Testis (tissue), 3 donors: ENCODE data around the gene PAX3. TPM values are rescaled to one million over a fixed set of nuclear protein-coding genes. Genes with fewer than 3 reads are reported as not detected.

Experiments used
- DNase-seq: peaks from one replicate; pipeline ENCODE4 v3.0.0-alpha.2; 2019
- H3K27ac ChIP-seq, 2 donors: fragments of 200-600 bp; sonication (generic); one replicate each; pipeline ENCODE4 v1.5.1; 2019
- H3K27me3 ChIP-seq: fragments of 200-600 bp; sonication (generic); one replicate; pipeline ENCODE4 v1.5.1; 2019
- H3K36me3 ChIP-seq: fragments of 200-600 bp; sonication (generic); one replicate; pipeline ENCODE4 v1.5.1; 2017; ENCODE audit warnings: low read depth; ENCODE audit errors: missing control alignments
- H3K4me1 ChIP-seq: fragments of 200-600 bp; sonication (generic); one replicate; pipeline ENCODE4 v1.5.1; 2019
- H3K4me3 ChIP-seq, 2 donors: fragments of 200-600 bp; sonication (generic); one replicate each; pipeline ENCODE4 v1.5.1; 2017 to 2019
- H3K9me3 ChIP-seq: fragments of 200-600 bp; sonication (generic); one replicate; pipeline ENCODE4 v1.5.1; 2017
- POLR2A ChIP-seq: fragments of 450-650 bp; IDR thresholded peaks from one replicate; pipeline ENCODE4 v1.6.1; 2017; ENCODE audit warnings: antibody characterized with exemption, mild to moderate bottlenecking, moderate library complexity
- WGBS, 2 donors: methylation state at CpG; one replicate each; pipeline ENCODE4 v1.1.5; 2018; 5-methylcytosine and 5-hydroxymethylcytosine counted together
- intact Hi-C: fragments of 100-400 bp; cut with DNase I; formaldehyde crosslinking; loops from one replicate; pipeline ENCODE4 v1.15.1; 2023; ENCODE audit warnings: low total_unique reads
- polyA plus RNA-seq: library from polyadenylated mRNA; stranded (reverse); fragments of 350-450 nt; fragmentation: Illumina TruSeq; extraction: RNeasy Lipid Tissue Mini Kit (QIAGEN cat#74804); gene quantifications from one replicate; pipeline ENCODE4 v1.2.3, GENCODE V29; 2014; ENCODE audit warnings: low read depth, low replicate concordance; ENCODE audit not compliant: insufficient read depth
- total RNA-seq, 2 donors: library from RNA; depleted of rRNA; stranded (reverse); fragments of >200 nt; gene quantifications; one replicate each; pipeline ENCODE4 v1.2.3, GENCODE V29; 2016
- TF ChIP-seq, protein P1 (sequence below), 3 experiments: fragments of 450-650 bp in 2 of 3; fragments of 200-600 bp in 1 of 3; sonication (generic) in 1 of 3; IDR thresholded peaks; one replicate each; pipeline ENCODE4 v1.5.1; 2016 to 2019; ENCODE audit warnings: antibody characterized with exemption in 3 of 3, mild to moderate bottlenecking in 2 of 3, moderate library complexity in 1 of 3

The PAX3 gene
- total and polyA plus RNA-seq, 3 donors from 2014 or later = 4.8 to 6.0 (median 4.9) TPM

DNA sequence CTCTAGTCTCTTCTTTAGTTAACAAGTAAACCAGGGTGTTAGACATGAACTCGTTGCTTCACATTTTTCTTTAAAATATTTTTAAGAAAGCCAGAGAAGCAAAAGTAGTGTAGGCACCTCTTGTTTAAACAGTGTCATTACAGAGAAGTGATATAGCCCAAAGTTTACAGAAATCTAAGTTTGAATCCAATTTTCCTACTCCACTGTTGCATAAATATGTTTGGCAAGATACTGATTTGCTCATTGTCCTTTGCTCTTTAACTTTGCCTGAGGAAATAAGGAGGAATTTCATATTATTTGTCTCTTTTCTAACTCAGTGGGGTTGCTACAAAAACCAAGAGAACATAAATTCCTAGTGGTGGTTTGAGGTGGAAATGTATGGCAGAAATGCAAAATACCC, 81.1 kb downstream of the PAX3 start:
- DNase-seq = no peak
- no peaks in the 10 kb centered on the region for H3K27me3 ChIP-seq
- H3K27ac ChIP-seq = no peak overlapping the region
- no peaks in the 10 kb centered on the region for H3K4me1 ChIP-seq
- H3K36me3 ChIP-seq = no peaks in the 10 kb centered on the region
- WGBS, 2 donors = 75 to 86% methylated on average over 1 of the region's 1 CpG
- no peak for TF ChIP-seq POLR2A
- TF ChIP-seq, protein P1, sequence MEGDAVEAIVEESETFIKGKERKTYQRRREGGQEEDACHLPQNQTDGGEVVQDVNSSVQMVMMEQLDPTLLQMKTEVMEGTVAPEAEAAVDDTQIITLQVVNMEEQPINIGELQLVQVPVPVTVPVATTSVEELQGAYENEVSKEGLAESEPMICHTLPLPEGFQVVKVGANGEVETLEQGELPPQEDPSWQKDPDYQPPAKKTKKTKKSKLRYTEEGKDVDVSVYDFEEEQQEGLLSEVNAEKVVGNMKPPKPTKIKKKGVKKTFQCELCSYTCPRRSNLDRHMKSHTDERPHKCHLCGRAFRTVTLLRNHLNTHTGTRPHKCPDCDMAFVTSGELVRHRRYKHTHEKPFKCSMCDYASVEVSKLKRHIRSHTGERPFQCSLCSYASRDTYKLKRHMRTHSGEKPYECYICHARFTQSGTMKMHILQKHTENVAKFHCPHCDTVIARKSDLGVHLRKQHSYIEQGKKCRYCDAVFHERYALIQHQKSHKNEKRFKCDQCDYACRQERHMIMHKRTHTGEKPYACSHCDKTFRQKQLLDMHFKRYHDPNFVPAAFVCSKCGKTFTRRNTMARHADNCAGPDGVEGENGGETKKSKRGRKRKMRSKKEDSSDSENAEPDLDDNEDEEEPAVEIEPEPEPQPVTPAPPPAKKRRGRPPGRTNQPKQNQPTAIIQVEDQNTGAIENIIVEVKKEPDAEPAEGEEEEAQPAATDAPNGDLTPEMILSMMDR (IDR thresholded peaks at IDR 0.05) = no peak
- no peak overlapping the region for H3K4me3 ChIP-seq
- intact Hi-C loops = no loop called here
- H3K9me3 ChIP-seq = no peaks in the 10 kb centered on the region

DNA sequence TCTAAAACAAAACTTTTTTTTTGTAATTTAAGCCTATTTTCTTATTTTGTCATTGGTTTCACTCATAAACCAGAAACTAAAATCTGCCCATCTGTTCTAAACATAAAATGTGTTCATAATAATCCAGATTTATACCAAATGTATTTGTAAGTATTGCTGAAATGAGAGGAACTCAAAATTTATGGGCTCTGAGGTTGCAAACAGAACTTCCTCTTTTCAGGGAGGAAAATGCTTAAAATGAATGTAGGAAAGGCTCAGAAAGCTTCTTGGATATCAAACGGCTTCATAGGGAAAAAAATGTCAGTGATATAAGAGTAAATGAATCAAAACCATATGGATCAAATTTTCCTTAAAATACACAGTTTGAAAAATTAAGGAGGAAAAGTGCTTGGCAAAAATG, 83.9 kb downstream of the PAX3 start:
- DNase-seq = no peak
- no peaks in the 10 kb centered on the region for H3K4me1 ChIP-seq
- H3K27ac ChIP-seq = no peak overlapping the region
- no peaks in the 10 kb centered on the region for H3K36me3 ChIP-seq
- 26 to 40% methylated on average over 1 of the region's 1 CpG for WGBS, 2 donors
- no peak for TF ChIP-seq POLR2A
- TF ChIP-seq, protein P1 (IDR thresholded peaks at IDR 0.05) = no peak
- intact Hi-C loops = no loop called here
- no peak overlapping the region for H3K4me3 ChIP-seq
- no peaks in the 10 kb centered on the region for H3K9me3 ChIP-seq
- H3K27me3 ChIP-seq = no peaks in the 10 kb centered on the region

GRCh38 chr2:222213049-222213448, 85.7 kb downstream of the PAX3 start:
- intact Hi-C loops = no loop called here
- no peaks in the 10 kb centered on the region for H3K4me1 ChIP-seq
- no peak overlapping the region for H3K4me3 ChIP-seq
- DNase-seq = no peak
- TF ChIP-seq, protein P1 (IDR thresholded peaks at IDR 0.05) = no peak
- no peak for TF ChIP-seq POLR2A
- no peaks in the 10 kb centered on the region for H3K27me3 ChIP-seq
- H3K27ac ChIP-seq = no peak overlapping the region
- no peaks in the 10 kb centered on the region for H3K9me3 ChIP-seq
- 71 to 72% methylated on average over 5 of the region's 5 CpGs for WGBS, 2 donors
- no peaks in the 10 kb centered on the region for H3K36me3 ChIP-seq

- Histone ChIP-seq H3K4me1 (no peaks in the 10 kb centered on the region), H3K27ac (no peak overlapping the region), H3K27me3 (no peaks in the 10 kb centered on the region), H3K9me3 (no peaks in the 10 kb centered on the region), H3K36me3 (no peaks in the 10 kb centered on the region), H3K4me3 (no peak overlapping the region)
- TF ChIP-seq POLR2A = no peak
- TF ChIP-seq, protein P1 (IDR thresholded peaks at IDR 0.05) = no peak
- intact Hi-C loops = no loop called here
- 78 to 85% methylated on average over 4 of the region's 4 CpGs for WGBS, 2 donors
- no peak for DNase-seq
These were observed 86.2 kb downstream of the PAX3 start for GRCh38 chr2:222212571-222212970.

GRCh38 chr2:222208010-222208690, 90.6 kb downstream of the PAX3 start:
- no peak overlapping the region for H3K4me3 ChIP-seq
- WGBS, 2 donors = 35 to 44% methylated on average over 4 of the region's 4 CpGs
- H3K27ac ChIP-seq = no peak overlapping the region
- no peaks in the 10 kb centered on the region for H3K27me3 ChIP-seq
- no peak for TF ChIP-seq POLR2A
- TF ChIP-seq, protein P1 (IDR thresholded peaks at IDR 0.05) = no peak
- intact Hi-C loops = no loop called here
- H3K4me1 ChIP-seq = no peaks in the 10 kb centered on the region
- H3K9me3 ChIP-seq = no peaks in the 10 kb centered on the region
- no peaks in the 10 kb centered on the region for H3K36me3 ChIP-seq
- DNase-seq = no peak
